ENCODE results near the gene HMCN2. TPM values are rescaled to one million over a fixed set of nuclear protein-coding genes. Genes with fewer than 3 reads are reported as not detected.

The HMCN2 gene
- total RNA-seq, 6 experiments from 2014 or later = 0.31 to 2.0 (median 1.1) TPM

- intact Hi-C loops (cut with DNase I) = no loop called here
- Histone ChIP-seq H3K4me1 (no peaks in the 10 kb centered on the region), H3K4me3 (no peak overlapping the region), H3K36me3 (no peaks in the 10 kb centered on the region), H3K27me3 (no peaks in the 10 kb centered on the region), H3K9me3 (no peaks in the 10 kb centered on the region), H3K27ac (no peak overlapping the region)
- no peak for DNase-seq
- ATAC-seq = no peak
- no CpG with 5 or more reads among the region's 4 CpGs for WGBS (ENCODE audit: insufficient coverage, low coverage, low lambda C conversion rate, missing lambda C conversion rate)
- TF ChIP-seq POLR2A (IDR thresholded peaks at IDR 0.05) (no peak), CTCF (IDR thresholded peaks at IDR 0.05) (no peak)
Observed at GRCh38 chr9:130387905-130388304, 122.3 kb downstream of the HMCN2 start.

- intact Hi-C loops (cut with DNase I) = no loop called here
- TF ChIP-seq POLR2A (IDR thresholded peaks at IDR 0.05) (no peak), CTCF (IDR thresholded peaks at IDR 0.05) (no peak)
- no peak overlapping the region for H3K4me3 ChIP-seq
- H3K27me3 ChIP-seq = no peaks in the 10 kb centered on the region
- no peak for DNase-seq
- no peaks in the 10 kb centered on the region for H3K36me3 ChIP-seq
- ATAC-seq = no peak
- no peaks in the 10 kb centered on the region for H3K4me1 ChIP-seq
- WGBS (ENCODE audit: insufficient coverage, low coverage, low lambda C conversion rate, missing lambda C conversion rate) = 76% methylated on average over 7 of the region's 7 CpGs
- no peaks in the 10 kb centered on the region for H3K9me3 ChIP-seq
- H3K27ac ChIP-seq = no peak overlapping the region
Observed at GRCh38 chr9:130390390-130390789, 124.8 kb downstream of the HMCN2 start.

GRCh38 chr9:130390986-130391385 lies 125.4 kb downstream of the HMCN2 start:
- Histone ChIP-seq H3K27ac (no peak overlapping the region), H3K36me3 (no peaks in the 10 kb centered on the region), H3K4me3 (no peak overlapping the region), H3K27me3 (no peaks in the 10 kb centered on the region), H3K4me1 (no peaks in the 10 kb centered on the region), H3K9me3 (no peaks in the 10 kb centered on the region)
- TF ChIP-seq POLR2A (IDR thresholded peaks at IDR 0.05) (no peak), CTCF (IDR thresholded peaks at IDR 0.05) (no peak)
- intact Hi-C loops (cut with DNase I) = no loop called here
- WGBS (ENCODE audit: insufficient coverage, low coverage, low lambda C conversion rate, missing lambda C conversion rate) = 90% methylated on average over 2 of the region's 27 CpGs
- ATAC-seq (no peak), DNase-seq (no peak)

GRCh38 chr9:130391866-130392265 lies 126.3 kb downstream of the HMCN2 start:
- no peaks in the 10 kb centered on the region for H3K27me3 ChIP-seq
- H3K27ac ChIP-seq = no peak overlapping the region
- H3K4me3 ChIP-seq = no peak overlapping the region
- no peaks in the 10 kb centered on the region for H3K36me3 ChIP-seq
- DNase-seq (no peak), ATAC-seq (no peak)
- WGBS (ENCODE audit: insufficient coverage, low coverage, low lambda C conversion rate, missing lambda C conversion rate) = 83% methylated on average over 12 of the region's 13 CpGs
- no peaks in the 10 kb centered on the region for H3K9me3 ChIP-seq
- TF ChIP-seq CTCF (IDR thresholded peaks at IDR 0.05) = no peak
- no peak for TF ChIP-seq POLR2A (IDR thresholded peaks at IDR 0.05)
- H3K4me1 ChIP-seq = no peaks in the 10 kb centered on the region
- intact Hi-C loops (cut with DNase I) = no loop called here

- intact Hi-C loops (cut with DNase I) = no loop called here
- no peak overlapping the region for H3K4me3 ChIP-seq
- no peak overlapping the region for H3K27ac ChIP-seq
- no CpG with 5 or more reads among the region's 16 CpGs for WGBS (ENCODE audit: insufficient coverage, low coverage, low lambda C conversion rate, missing lambda C conversion rate)
- no peak for ATAC-seq
- H3K9me3 ChIP-seq = no peaks in the 10 kb centered on the region
- TF ChIP-seq POLR2A (IDR thresholded peaks at IDR 0.05) (no peak), CTCF (IDR thresholded peaks at IDR 0.05) (no peak)
- H3K4me1 ChIP-seq = no peaks in the 10 kb centered on the region
- H3K27me3 ChIP-seq = no peaks in the 10 kb centered on the region
- DNase-seq = no peak
- no peaks in the 10 kb centered on the region for H3K36me3 ChIP-seq
Observed at GRCh38 chr9:130393681-130394071, 128.1 kb downstream of the HMCN2 start.

All from right lobe of liver (tissue), 6 donors.